SU-DHL-6 (cell line): ENCODE results near the gene PPP6R1.

Experiments
- CTCF ChIP-seq: fragments of 200-600 bp; sonication (generic); IDR thresholded peaks from one replicate; pipeline ENCODE4 v1.5.1; 2017; ENCODE audit warnings: antibody characterized with exemption, mild to moderate bottlenecking, low read length, moderate library complexity; ENCODE audit not compliant: insufficient read depth, poor library complexity, severe bottlenecking
- EZH2phosphoT487 ChIP-seq: fragments of 200-600 bp; sonication (generic), shearing (Covaris generic); conservative IDR thresholded peaks from 2 replicates; pipeline ENCODE4 v1.6.1; 2018; ENCODE audit warnings: mild to moderate bottlenecking, antibody characterized with exemption, low read length, moderate library complexity, mixed read lengths

GRCh38 chr19:55186080-55186479 lies 72.7 kb downstream of the PPP6R1 start:
- TF ChIP-seq CTCF (no peak), EZH2phosphoT487 (no peak)
